SH-SY5Y (cell line): ENCODE data around the gene MEGF6.

ENCODE experiments used
- GATA2 ChIP-seq: IDR thresholded peaks from 2 replicates; pipeline ENCODE4 v1.6.1; 2011; ENCODE audit warnings: mild to moderate bottlenecking, low read depth, low read length
- GATA3 ChIP-seq: IDR thresholded peaks from 2 replicates; pipeline ENCODE4 v1.6.1; 2011; ENCODE audit warnings: low read depth, mild to moderate bottlenecking, low read length, moderate library complexity

DNA sequence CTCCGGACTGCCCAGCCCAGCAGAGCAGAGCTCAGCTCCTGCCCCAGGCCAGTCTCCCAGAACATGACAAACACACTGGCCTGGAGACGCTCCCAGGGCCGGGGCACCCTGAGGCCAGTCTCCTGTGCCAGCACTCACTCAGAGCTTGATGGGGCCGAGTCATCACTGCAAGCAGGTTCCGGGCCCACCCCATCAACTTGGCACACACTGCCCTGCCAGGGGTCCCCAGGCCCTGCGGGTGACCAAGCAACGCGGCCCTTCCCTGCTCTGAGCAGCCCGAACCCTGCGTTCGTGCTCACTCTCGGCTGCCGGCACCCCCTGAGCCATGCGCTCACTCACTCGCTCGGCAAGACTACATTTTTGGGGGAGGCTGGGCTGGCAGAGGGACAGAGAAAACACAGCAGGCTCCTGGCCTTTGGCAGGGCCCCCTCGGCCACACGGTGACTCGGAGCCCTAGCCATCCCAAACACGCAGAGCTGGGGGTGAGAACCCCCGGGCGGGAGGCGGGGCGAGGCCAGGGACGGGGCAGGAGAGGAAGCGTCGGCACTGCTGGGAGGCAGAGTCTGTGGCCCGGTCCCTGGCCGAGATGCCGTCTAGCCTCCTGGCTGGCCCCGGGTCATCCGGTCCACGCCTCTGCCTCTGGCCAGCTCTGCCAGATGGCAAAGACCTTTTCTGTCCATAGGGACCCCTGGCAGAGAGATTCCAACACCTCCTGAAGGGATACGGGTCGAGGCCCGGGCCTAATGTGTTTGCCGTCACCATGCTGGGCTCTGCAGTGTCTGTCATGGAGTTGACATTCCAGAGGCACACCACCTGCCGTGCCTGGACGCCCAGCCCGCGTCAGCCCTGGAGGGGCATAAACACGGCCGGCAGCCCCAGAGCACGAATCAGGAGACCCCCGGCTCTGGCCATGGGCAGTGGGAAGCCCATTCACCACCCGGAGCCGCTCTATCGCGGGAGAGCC is 68.0 kb downstream of the MEGF6 start:
- no peak for TF ChIP-seq GATA2
- no peak for TF ChIP-seq GATA3
